Measurements from ENCODE around the gene DPP10. TPM values are rescaled to one million over a fixed set of nuclear protein-coding genes. Genes with fewer than 3 reads are reported as not detected.

DPP10 gene
- total RNA-seq, 1 experiment from 2014 or later = not detected

GRCh38 chr2:114814355-114814754 is 371.9 kb downstream of the DPP10 start:
- Histone ChIP-seq H3K4me1 (ENCODE audit: control insufficient read depth, insufficient read depth, low read length) (no peaks in the 10 kb centered on the region), H3K4me3 (ENCODE audit: low read depth in 2 of 2, low read length in 2 of 2) (no peak overlapping the region), H3K27ac (ENCODE audit: low read length) (no peak overlapping the region), H3K9me3 (ENCODE audit: control insufficient read depth, insufficient read depth, low read depth, low read length) (no peaks in the 10 kb centered on the region), H3K27me3 (ENCODE audit: control insufficient read depth, insufficient read depth, low read length) (no peaks in the 10 kb centered on the region), H3K36me3 (ENCODE audit: control insufficient read depth, insufficient read depth, low read length) (no peaks in the 10 kb centered on the region)
- no peak for DNase-seq (ENCODE audit: low read depth, low spot score)
- in situ Hi-C loops (cut with HindIII; ENCODE audit: low pct_unique_long_range_greater_than_20kb, low sequenced_read_pairs) (no loop called here), intact Hi-C loops (cut with micrococcal nuclease; ENCODE audit: unreplicated experiment) (no loop called here)
- POLR2A ChIA-PET = no interaction called here
- ATAC-seq = no peak
- no TSS peak for BruUV-seq (replicated peaks)
- CTCF ChIA-PET = no interaction called here
- TF ChIP-seq TCF7L2 (IDR thresholded peaks at IDR 0.05; ENCODE audit: low read depth, low read length) = no peak
- no peak for TF ChIP-seq SIN3A (IDR thresholded peaks at IDR 0.05; ENCODE audit: borderline replicate concordance, insufficient read depth, low read depth, low read length)
- TF ChIP-seq POLR2AphosphoS5 (IDR thresholded peaks at IDR 0.05; ENCODE audit: low read depth, low read length) = no peak
- TF ChIP-seq, protein P1, sequence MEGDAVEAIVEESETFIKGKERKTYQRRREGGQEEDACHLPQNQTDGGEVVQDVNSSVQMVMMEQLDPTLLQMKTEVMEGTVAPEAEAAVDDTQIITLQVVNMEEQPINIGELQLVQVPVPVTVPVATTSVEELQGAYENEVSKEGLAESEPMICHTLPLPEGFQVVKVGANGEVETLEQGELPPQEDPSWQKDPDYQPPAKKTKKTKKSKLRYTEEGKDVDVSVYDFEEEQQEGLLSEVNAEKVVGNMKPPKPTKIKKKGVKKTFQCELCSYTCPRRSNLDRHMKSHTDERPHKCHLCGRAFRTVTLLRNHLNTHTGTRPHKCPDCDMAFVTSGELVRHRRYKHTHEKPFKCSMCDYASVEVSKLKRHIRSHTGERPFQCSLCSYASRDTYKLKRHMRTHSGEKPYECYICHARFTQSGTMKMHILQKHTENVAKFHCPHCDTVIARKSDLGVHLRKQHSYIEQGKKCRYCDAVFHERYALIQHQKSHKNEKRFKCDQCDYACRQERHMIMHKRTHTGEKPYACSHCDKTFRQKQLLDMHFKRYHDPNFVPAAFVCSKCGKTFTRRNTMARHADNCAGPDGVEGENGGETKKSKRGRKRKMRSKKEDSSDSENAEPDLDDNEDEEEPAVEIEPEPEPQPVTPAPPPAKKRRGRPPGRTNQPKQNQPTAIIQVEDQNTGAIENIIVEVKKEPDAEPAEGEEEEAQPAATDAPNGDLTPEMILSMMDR (IDR thresholded peaks at IDR 0.05) = no peak
- TF ChIP-seq, protein P2, sequence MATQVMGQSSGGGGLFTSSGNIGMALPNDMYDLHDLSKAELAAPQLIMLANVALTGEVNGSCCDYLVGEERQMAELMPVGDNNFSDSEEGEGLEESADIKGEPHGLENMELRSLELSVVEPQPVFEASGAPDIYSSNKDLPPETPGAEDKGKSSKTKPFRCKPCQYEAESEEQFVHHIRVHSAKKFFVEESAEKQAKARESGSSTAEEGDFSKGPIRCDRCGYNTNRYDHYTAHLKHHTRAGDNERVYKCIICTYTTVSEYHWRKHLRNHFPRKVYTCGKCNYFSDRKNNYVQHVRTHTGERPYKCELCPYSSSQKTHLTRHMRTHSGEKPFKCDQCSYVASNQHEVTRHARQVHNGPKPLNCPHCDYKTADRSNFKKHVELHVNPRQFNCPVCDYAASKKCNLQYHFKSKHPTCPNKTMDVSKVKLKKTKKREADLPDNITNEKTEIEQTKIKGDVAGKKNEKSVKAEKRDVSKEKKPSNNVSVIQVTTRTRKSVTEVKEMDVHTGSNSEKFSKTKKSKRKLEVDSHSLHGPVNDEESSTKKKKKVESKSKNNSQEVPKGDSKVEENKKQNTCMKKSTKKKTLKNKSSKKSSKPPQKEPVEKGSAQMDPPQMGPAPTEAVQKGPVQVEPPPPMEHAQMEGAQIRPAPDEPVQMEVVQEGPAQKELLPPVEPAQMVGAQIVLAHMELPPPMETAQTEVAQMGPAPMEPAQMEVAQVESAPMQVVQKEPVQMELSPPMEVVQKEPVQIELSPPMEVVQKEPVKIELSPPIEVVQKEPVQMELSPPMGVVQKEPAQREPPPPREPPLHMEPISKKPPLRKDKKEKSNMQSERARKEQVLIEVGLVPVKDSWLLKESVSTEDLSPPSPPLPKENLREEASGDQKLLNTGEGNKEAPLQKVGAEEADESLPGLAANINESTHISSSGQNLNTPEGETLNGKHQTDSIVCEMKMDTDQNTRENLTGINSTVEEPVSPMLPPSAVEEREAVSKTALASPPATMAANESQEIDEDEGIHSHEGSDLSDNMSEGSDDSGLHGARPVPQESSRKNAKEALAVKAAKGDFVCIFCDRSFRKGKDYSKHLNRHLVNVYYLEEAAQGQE (IDR thresholded peaks at IDR 0.05; ENCODE audit: insufficient read depth in 1 of 2, low read depth in 2 of 2, low read length in 1 of 2) = no peak

- ATAC-seq = no peak
- Histone ChIP-seq H3K27ac (ENCODE audit: low read length) (no peak overlapping the region), H3K4me1 (ENCODE audit: control insufficient read depth, insufficient read depth, low read length) (no peaks in the 10 kb centered on the region), H3K36me3 (ENCODE audit: control insufficient read depth, insufficient read depth, low read length) (no peaks in the 10 kb centered on the region), H3K9me3 (ENCODE audit: control insufficient read depth, insufficient read depth, low read depth, low read length) (no peaks in the 10 kb centered on the region), H3K4me3 (ENCODE audit: low read depth in 2 of 2, low read length in 2 of 2) (no peak overlapping the region), H3K27me3 (ENCODE audit: control insufficient read depth, insufficient read depth, low read length) (no peaks in the 10 kb centered on the region)
- in situ Hi-C loops (cut with HindIII; ENCODE audit: low pct_unique_long_range_greater_than_20kb, low sequenced_read_pairs) = no loop called here
- DNase-seq (ENCODE audit: low read depth, low spot score) = no peak
- CTCF ChIA-PET = no interaction called here
- TF ChIP-seq POLR2AphosphoS5 (IDR thresholded peaks at IDR 0.05; ENCODE audit: low read depth, low read length) (no peak), TCF7L2 (IDR thresholded peaks at IDR 0.05; ENCODE audit: low read depth, low read length) (no peak), SIN3A (IDR thresholded peaks at IDR 0.05; ENCODE audit: borderline replicate concordance, insufficient read depth, low read depth, low read length) (no peak)
- TF ChIP-seq, protein P2 (IDR thresholded peaks at IDR 0.05; ENCODE audit: insufficient read depth in 1 of 2, low read depth in 2 of 2, low read length in 1 of 2) = no peak
- TF ChIP-seq, protein P1 (IDR thresholded peaks at IDR 0.05) = no peak
- POLR2A ChIA-PET = no interaction called here
- no TSS peak for BruUV-seq (replicated peaks)
- intact Hi-C loops (cut with micrococcal nuclease; ENCODE audit: unreplicated experiment) = no loop called here
Measured at GRCh38 chr2:114821055-114821454, 378.6 kb downstream of the DPP10 start.
